HG03457 (cell line): ENCODE results near the gene MRTFB.

Source experiments
- ATAC-seq: cut with Tn5 transposase; IDR thresholded peaks from one replicate; pipeline ENCODE4 v1.9.1; 2021; ENCODE audit warnings: moderate number of reproducible peaks; ENCODE audit not compliant: unreplicated experiment

MRTFB gene

GRCh38 chr16:14131774-14132695 lies 60.9 kb downstream of the MRTFB start:
- ATAC-seq: no peak

DNA sequence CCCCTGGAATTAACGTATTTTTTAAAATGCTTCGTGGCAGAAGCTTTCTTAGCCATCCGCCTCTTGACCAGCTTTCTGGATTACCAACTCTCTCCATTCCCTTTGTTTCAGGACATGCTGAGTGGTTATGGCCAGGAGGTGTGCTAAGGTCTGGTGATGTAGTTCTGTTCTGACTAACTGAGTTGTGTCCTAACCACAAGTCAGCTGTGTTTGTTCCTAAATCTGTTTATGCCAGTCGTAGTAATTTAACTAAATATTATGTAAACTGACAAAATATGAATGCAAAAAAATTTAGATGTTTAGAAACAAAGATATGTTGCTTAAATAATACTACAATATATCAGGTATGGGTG lies 61.6 kb downstream of the MRTFB start:
- ATAC-seq: no peak

- ATAC-seq: no peak
Measured at GRCh38 chr16:14133907-14134306, 62.8 kb downstream of the MRTFB start.

DNA sequence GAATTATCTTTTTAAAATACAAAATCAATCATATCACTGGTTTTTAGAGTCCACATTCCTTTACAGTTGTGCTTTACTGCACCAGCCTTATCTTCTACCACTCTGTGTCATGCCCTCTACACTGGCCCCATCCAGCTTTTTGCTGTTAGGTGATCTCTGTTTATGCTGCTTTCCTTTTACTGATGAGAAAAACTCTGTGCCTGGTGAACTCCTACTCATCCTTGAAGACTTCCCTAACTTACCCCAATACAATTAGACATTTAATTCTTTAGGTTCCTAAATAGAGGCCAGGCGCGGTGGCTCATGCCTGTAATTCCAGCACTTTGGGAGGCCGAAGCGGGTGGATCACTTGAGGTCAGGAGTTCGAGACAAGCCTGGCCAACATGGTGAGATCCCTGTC lies 64.6 kb downstream of the MRTFB start:
- no peak for ATAC-seq

DNA sequence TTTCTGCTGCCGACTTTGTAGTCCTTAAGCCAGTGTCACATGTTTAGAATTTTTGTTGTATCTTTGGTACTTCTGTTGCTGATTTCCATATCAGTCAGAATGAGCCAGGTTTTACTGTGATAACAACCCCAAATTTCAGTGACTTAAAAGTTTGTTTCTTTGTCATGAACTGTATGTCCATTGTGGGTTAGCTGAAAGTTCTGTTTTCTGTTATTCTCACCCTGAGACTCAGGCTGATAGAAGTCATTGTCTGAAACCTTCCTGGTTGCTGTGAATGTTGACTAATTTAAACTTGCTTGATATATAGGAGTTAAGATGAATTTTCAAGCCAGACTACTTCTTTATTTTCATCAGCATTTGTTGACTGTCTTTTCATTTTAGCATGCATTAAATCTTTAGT lies 68.8 kb downstream of the MRTFB start:
- ATAC-seq: no peak

DNA sequence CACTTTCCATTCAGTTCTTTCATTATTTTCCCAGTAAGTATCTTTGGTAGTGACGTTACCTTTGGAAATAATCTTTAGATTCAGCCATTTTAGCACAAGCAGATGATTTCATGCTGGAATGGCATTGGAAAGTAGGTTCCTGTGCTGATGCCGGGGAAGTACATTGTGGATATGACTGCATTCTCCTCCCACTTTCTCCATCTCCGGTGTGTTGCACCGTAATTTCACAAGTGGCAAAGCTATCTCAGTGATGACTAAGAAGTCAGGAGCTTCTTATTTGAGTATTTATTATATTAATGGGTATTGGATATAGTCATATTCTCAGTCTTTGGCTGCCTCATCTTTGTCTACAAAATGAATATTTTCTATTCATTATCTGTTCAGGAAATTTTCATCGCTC lies 69.8 kb downstream of the MRTFB start:
- ATAC-seq: no peak

GRCh38 chr16:14146445-14146844 lies 75.3 kb downstream of the MRTFB start:
- ATAC-seq: no peak

GRCh38 chr16:14148016-14148415 lies 76.9 kb downstream of the MRTFB start:
- no peak for ATAC-seq

DNA sequence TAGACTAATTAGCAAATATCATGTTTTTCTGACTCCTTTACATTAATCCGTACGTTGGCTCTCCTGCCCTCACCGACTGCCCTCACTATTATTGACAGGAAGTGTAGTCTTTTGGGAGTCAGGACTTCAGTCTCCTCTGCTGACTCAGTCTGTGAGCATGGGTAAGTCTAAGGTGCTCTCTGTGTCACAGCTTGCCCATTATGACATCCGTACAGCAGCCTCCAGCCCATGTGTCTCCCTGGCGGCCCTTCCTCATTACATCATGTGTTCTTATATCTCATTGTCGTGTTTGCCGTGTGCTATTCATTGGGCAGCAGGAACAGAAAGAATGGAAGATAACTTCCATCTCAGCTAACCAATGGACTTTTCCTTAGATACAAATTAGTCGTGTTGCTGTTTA lies 77.5 kb downstream of the MRTFB start:
- no peak for ATAC-seq

GRCh38 chr16:14150796-14151195 lies 79.7 kb downstream of the MRTFB start:
- no peak for ATAC-seq

DNA sequence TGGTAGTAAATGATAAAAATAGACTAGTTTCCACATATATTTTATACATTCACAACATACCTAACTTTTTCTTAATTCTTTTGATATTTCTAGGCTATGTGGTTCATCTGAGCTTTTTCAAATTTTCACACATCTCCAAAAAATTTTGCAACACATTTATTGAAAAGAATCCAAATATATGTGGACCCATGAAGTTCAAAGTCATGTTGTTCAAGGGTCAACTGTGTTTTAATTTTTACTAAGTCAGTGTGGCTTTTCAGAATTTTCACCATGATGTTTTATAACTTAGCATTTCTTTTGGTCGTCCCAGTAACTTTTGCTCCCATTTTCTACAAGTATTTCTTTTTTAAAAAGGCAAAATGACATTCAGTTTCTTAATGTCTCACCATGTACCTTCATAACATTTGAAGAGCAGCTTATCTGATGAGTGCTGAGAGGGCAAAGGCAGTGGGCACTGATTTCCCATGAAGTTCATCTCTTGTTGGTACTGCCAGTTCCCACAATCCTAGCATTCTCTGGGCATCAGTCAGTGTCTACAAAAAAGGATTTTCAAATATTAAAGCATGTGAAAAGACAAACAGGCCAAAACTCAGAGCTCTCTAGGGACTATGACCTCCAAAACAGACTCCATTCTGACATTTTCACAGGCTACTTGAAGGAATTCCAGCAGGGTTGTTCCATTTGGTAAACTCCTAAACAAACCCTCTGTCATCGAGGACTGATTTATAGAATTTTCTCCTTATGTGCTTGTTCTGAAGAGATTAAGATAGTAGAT lies 80.3 kb downstream of the MRTFB start:
- no peak for ATAC-seq

- no peak for ATAC-seq
Measured at GRCh38 chr16:14155572-14156190, 84.6 kb downstream of the MRTFB start.

DNA sequence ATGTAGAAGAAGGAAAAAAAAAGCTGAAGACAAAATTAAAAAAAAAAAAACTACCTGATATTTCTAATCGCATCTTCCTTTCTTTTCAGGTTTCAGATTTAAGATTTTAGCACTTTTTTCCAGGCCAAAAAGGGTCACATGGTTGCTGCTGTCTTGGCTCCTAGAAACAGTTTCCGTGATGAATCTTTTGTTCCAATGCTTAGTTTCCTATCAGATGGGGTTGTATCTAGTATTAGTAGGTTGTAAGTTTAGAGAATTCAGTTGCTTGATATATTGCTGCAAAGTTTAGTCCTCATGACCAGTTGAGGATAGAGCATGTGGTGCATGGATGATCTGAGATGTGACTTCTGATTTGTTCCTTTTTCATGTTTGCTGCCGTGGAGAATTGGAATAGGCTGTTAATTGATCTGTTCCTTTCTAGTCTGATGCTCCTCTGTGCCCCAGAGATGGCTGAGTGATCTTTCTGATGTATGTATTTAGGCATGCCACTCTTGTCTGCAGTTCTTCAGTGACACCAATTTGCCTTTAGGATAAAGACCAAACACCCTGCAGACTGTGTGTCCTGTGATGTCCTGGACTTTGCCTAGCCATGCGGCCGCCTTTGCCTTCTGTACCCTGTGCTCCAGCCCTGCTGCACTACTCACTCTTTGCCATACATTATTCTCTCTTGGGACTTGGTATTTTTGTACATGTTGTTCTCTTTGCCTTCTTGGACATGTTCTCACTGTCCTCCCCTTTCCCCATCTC lies 94.0 kb downstream of the MRTFB start:
- no peak for ATAC-seq

DNA sequence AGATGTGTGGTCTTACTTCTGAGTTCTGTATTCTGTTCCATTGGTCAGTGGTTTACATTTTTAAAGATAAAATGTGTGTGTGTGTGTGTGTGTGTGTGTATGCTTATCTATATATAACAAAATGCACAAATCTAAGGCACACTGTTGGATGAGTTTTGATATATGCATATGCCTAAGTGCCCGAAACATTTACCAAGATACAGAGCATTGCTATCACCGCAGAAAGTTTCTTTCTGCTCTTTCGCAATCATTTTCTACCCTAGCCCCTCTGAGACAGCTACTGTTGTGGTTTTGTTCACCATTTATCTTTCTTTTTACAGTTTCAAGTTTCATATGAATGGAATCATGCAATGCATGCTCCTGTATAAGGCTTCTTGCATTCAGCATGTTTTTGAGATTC lies 97.0 kb downstream of the MRTFB start:
- no peak for ATAC-seq

- ATAC-seq: no peak
Measured at GRCh38 chr16:14172200-14172809, 101.2 kb downstream of the MRTFB start.

- ATAC-seq: no peak
Measured at GRCh38 chr16:14175086-14175485, 104.0 kb downstream of the MRTFB start.

DNA sequence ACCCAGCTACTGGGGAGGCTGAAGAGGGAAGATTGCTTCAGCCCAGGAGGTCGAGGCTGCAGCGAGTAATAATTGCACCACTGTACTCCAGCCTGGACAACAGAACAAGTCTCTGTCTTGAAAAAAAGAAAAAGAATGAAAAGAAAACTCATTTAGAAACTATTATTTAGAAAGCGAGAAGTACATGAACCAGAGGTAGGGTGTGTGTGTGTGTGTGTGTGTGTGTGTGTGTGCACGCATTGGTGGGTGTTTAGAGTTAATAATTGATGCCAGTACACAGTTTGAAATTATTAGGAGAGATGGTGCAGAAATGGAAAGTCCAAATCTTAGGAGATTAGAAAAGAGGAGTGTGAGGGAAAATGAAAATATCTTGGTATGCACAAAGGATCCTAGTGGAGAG lies 106.6 kb downstream of the MRTFB start:
- ATAC-seq: no peak

- no peak for ATAC-seq
Measured at GRCh38 chr16:14179116-14179515, 108.0 kb downstream of the MRTFB start.

DNA sequence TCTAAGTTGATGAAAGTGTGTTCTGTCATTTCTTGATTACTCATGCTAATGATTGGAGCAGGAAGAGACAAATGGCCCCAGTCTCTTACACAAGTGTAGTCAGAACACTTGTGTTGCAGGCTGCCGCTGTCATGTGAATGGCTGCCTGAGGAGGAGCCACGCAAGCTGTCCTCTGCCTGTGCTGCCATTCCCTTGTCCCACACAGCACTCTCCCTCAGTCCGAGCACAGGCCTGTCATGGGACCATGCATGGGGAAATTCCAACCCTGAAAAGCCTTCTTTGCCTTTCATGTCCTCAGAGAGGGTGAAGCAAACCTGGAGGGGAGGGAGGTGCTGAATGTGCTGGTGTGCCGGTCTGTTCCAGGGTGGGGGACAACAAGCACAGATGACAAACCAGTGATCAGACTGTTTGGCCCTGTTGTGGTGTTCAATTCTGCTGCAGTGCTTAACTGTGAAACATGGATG lies 109.4 kb downstream of the MRTFB start:
- ATAC-seq: no peak

DNA sequence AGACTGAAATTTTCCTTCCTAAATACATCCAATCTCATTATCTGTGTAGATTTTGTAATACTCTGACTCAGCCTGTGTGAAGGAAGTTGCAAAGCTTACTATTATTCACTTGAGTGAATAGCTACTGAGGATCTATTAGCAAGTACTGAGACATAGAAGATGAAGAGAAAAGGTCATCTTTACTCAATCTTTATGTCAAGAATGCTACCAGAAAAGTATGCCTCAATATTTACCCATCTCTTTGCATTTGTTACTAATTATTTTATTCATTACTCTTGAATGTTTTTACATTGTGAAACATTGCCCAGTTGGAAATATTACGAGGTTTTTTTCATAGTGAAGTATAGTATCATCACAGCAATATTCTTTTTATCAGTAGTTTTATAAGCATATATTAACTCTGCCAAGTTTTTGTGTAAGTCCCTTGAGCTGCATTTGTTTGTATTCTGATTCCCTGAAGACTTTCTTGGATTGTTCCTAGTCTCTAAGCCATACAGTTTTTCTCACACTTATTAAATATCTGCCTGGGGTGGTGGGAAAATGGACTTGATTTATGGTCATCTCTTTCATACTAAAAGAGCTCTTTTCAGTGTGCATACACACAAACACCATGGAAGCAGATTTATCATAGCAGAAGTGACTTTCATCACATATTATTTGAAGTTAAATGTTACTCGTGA lies 110.4 kb downstream of the MRTFB start:
- ATAC-seq: no peak
